Measurements from ENCODE around the gene CAMTA2. TPM values are rescaled to one million over a fixed set of nuclear protein-coding genes. Genes with fewer than 3 reads are reported as not detected.

Gene CAMTA2
- total and polyA plus RNA-seq, 9 of the 15 experiments (the other 6 are each of a cell fraction or from before 2014, with no cell fraction given): 0.24 to 25.1 (median 6.3) TPM

- TF ChIP-seq ZNF655 (CRISPR knock-in tag; IDR thresholded peaks at IDR 0.05) (no peak), THRB (CRISPR knock-in tag; conservative IDR thresholded peaks at IDR 0.05) (0 out of 2 replicates have a peak, but pooled peaks have one; percentile 56), PHB2 (IDR thresholded peaks at IDR 0.05; ENCODE audit: low read depth) (no peak), RB1 (IDR thresholded peaks at IDR 0.05; ENCODE audit: low read depth) (peak; percentile 34; the same call in 1 of the 2 replicates), GTF2F1 (IDR thresholded peaks at IDR 0.05; ENCODE audit: low read depth, low read length) (no peak), RBM22 (IDR thresholded peaks at IDR 0.05; ENCODE audit: low read depth, low read length, poor library complexity, severe bottlenecking) (peak; percentile 60), PHF8 (IDR thresholded peaks at IDR 0.05; ENCODE audit: borderline replicate concordance, low read length) (peak; percentile 71), ZEB2 (IDR thresholded peaks at IDR 0.05) (no peak), HDAC1 (IDR thresholded peaks at IDR 0.05) (peak in 1 of 2 experiments; percentile 28; a peak in 1 of 4 replicates), ZNF12 (CRISPR knock-in tag; IDR thresholded peaks at IDR 0.05) (0 out of 2 replicates have a peak, but pooled peaks have one; percentile 61), MCM2 (IDR thresholded peaks at IDR 0.05; ENCODE audit: low read depth) (no peak), CTCF (IDR thresholded peaks at IDR 0.05 in 2 of 3, conservative IDR thresholded peaks at IDR 0.05 in 1 of 3; ENCODE audit: insufficient read depth in 2 of 3, low read depth in 1 of 3, low read length in 3 of 3) (no peak), ZBTB11 (CRISPR knock-in tag; IDR thresholded peaks at IDR 0.05) (peak; percentile 59 to 95 (median 88); a peak in 4 of 6 replicates), ZNF354B (CRISPR knock-in tag; IDR thresholded peaks at IDR 0.05) (no peak), SMAD3 (CRISPR knock-in tag; conservative IDR thresholded peaks at IDR 0.05) (no peak), ZNF707 (CRISPR knock-in tag; conservative IDR thresholded peaks at IDR 0.05) (no peak), CREB3L1 (IDR thresholded peaks at IDR 0.05; ENCODE audit: borderline replicate concordance, low read depth) (no peak)
These were observed 39.1 kb downstream of the CAMTA2 start, which contains the start of gene PFN1 (continued) for GRCh38 chr17:4948166-4948930.
